Suprapubic skin (tissue), 4 donors: ENCODE data around the gene ASTE1. TPM values are rescaled to one million over a fixed set of nuclear protein-coding genes. Genes with fewer than 3 reads are reported as not detected.

Source experiments
- DNase-seq, 2 donors: peaks; one replicate each; pipeline ENCODE4 v3.0.0-alpha.2; 2019; ENCODE audit warnings: low spot score in 2 of 2
- H3K27ac ChIP-seq: fragments of 200-600 bp; sonication (generic); one replicate; pipeline ENCODE4 v1.5.1; 2019
- H3K27me3 ChIP-seq: fragments of 200-600 bp; sonication (generic); one replicate; pipeline ENCODE4 v1.5.1; 2019
- H3K36me3 ChIP-seq: fragments of 200-600 bp; sonication (generic); one replicate; pipeline ENCODE4 v1.5.1; 2019
- H3K4me1 ChIP-seq: fragments of 200-600 bp; sonication (generic); one replicate; pipeline ENCODE4 v1.5.1; 2019
- H3K4me3 ChIP-seq: fragments of 200-600 bp; sonication (generic); one replicate; pipeline ENCODE4 v1.5.1; 2019; ENCODE audit warnings: mild to moderate bottlenecking
- H3K9me3 ChIP-seq: fragments of 200-600 bp; sonication (generic); one replicate; pipeline ENCODE4 v1.5.1; 2019
- CTCF ChIP-seq, 2 donors: fragments of 200-600 bp in 1 of 2; fragments of 450-650 bp in 1 of 2; sonication (generic) in 1 of 2; IDR thresholded peaks; one replicate each; pipeline ENCODE4 v1.5.1; 2016 to 2019; ENCODE audit warnings: antibody characterized with exemption in 2 of 2, mild to moderate bottlenecking in 1 of 2, moderate library complexity in 1 of 2
- EP300 ChIP-seq: sonication (generic); formaldehyde crosslinking; IDR thresholded peaks from one replicate; pipeline ENCODE4 v1.6.1; 2017; ENCODE audit warnings: antibody characterized with exemption
- POLR2A ChIP-seq, 2 donors: fragments of 450-650 bp; IDR thresholded peaks; one replicate each; pipeline ENCODE4 v1.6.1; 2017; ENCODE audit warnings: antibody characterized with exemption in 2 of 2, mild to moderate bottlenecking in 2 of 2, moderate library complexity in 2 of 2
- POLR2AphosphoS5 ChIP-seq, 3 donors: sonication (generic); formaldehyde crosslinking; IDR thresholded peaks; one replicate each; pipeline ENCODE4 v1.6.1; 2017; ENCODE audit warnings: antibody characterized with exemption in 3 of 3
- WGBS: methylation state at CpG from one replicate; pipeline ENCODE4 v1.1.5; 2018; 5-methylcytosine and 5-hydroxymethylcytosine counted together
- total RNA-seq, 4 donors: library from RNA; depleted of rRNA; stranded (reverse); fragments of >200 nt; gene quantifications; one replicate each; pipeline ENCODE4 v1.1.0, GENCODE V29; 2016

The ASTE1 gene
- total RNA-seq, 4 donors from 2014 or later: 2.4 to 8.2 (median 5.6) TPM

- no peaks in the 10 kb centered on the region for H3K9me3 ChIP-seq
- H3K27ac ChIP-seq: no peak overlapping the region
- no peaks in the 10 kb centered on the region for H3K27me3 ChIP-seq
- H3K36me3 ChIP-seq: peaks cover 35% of the 10 kb centered on the region
- DNase-seq: no peak
- H3K4me1 ChIP-seq: no peaks in the 10 kb centered on the region
- TF ChIP-seq POLR2AphosphoS5 (IDR thresholded peaks at IDR 0.05): no peak
- no peak for TF ChIP-seq POLR2A (IDR thresholded peaks at IDR 0.05)
- no peak for TF ChIP-seq CTCF (IDR thresholded peaks at IDR 0.05)
- TF ChIP-seq EP300: no peak
- no peak overlapping the region for H3K4me3 ChIP-seq
- WGBS: 92% methylated on average over 5 of the region's 5 CpGs
Observed at GRCh38 chr3:130991126-130991525, 35.5 kb downstream of the ASTE1 start.

GRCh38 chr3:130990282-130990681 lies 36.3 kb downstream of the ASTE1 start:
- Histone ChIP-seq H3K36me3 (peaks cover 26% of the 10 kb centered on the region), H3K4me1 (no peaks in the 10 kb centered on the region), H3K9me3 (no peaks in the 10 kb centered on the region), H3K4me3 (no peak overlapping the region), H3K27ac (no peak overlapping the region), H3K27me3 (no peaks in the 10 kb centered on the region)
- DNase-seq: no peak
- 66% methylated on average over 5 of the region's 5 CpGs for WGBS
- TF ChIP-seq POLR2AphosphoS5 (IDR thresholded peaks at IDR 0.05) (no peak), CTCF (IDR thresholded peaks at IDR 0.05) (no peak), POLR2A (IDR thresholded peaks at IDR 0.05) (no peak), EP300 (no peak)

- no peak for TF ChIP-seq POLR2A (IDR thresholded peaks at IDR 0.05)
- no peak for TF ChIP-seq POLR2AphosphoS5 (IDR thresholded peaks at IDR 0.05)
- no peak for TF ChIP-seq EP300
- TF ChIP-seq CTCF (IDR thresholded peaks at IDR 0.05): no peak
- Histone ChIP-seq H3K9me3 (no peaks in the 10 kb centered on the region), H3K27ac (no peak overlapping the region), H3K27me3 (no peaks in the 10 kb centered on the region), H3K36me3 (peaks cover 22% of the 10 kb centered on the region), H3K4me3 (no peak overlapping the region), H3K4me1 (peaks cover 6% of the 10 kb centered on the region)
- DNase-seq: no peak
- 95% methylated on average over 2 of the region's 2 CpGs for WGBS
Observed at GRCh38 chr3:130981469-130981868, 45.2 kb downstream of the ASTE1 start.

GRCh38 chr3:130979117-130979516 lies 47.5 kb downstream of the ASTE1 start:
- Histone ChIP-seq H3K36me3 (peaks cover 22% of the 10 kb centered on the region), H3K4me3 (no peak overlapping the region), H3K9me3 (no peaks in the 10 kb centered on the region), H3K27ac (no peak overlapping the region), H3K27me3 (no peaks in the 10 kb centered on the region), H3K4me1 (peaks cover 9% of the 10 kb centered on the region)
- TF ChIP-seq POLR2AphosphoS5 (IDR thresholded peaks at IDR 0.05) (no peak), CTCF (IDR thresholded peaks at IDR 0.05) (no peak), EP300 (no peak), POLR2A (IDR thresholded peaks at IDR 0.05) (no peak)
- WGBS: 44% methylated on average over 2 of the region's 2 CpGs
- no peak for DNase-seq

GRCh38 chr3:130976706-130977105 lies 49.9 kb downstream of the ASTE1 start:
- Histone ChIP-seq H3K36me3 (peaks cover 23% of the 10 kb centered on the region), H3K4me1 (peaks cover 11% of the 10 kb centered on the region), H3K4me3 (no peak overlapping the region), H3K27me3 (no peaks in the 10 kb centered on the region), H3K9me3 (no peaks in the 10 kb centered on the region), H3K27ac (no peak overlapping the region)
- TF ChIP-seq CTCF (IDR thresholded peaks at IDR 0.05) (no peak), POLR2A (IDR thresholded peaks at IDR 0.05) (no peak), EP300 (no peak), POLR2AphosphoS5 (IDR thresholded peaks at IDR 0.05) (no peak)
- no peak for DNase-seq
- WGBS: 59% methylated on average over 4 of the region's 4 CpGs
